Gastroesophageal sphincter (tissue), 4 donors: ENCODE data around the gene ARHGAP42. TPM values are rescaled to one million over a fixed set of nuclear protein-coding genes. Genes with fewer than 3 reads are reported as not detected.

ENCODE experiments used
- ATAC-seq: fragments of 150-250 bp; one replicate; pipeline ENCODE4 v1.9.1; 2016; ENCODE audit warnings: mild to moderate bottlenecking, moderate library complexity
- H3K27ac ChIP-seq, 4 donors: fragments of 200-600 bp; sonication (generic) in 3 of 4; 1 replicate in 3 of 4; 2 replicates in 1 of 4; pipeline ENCODE4 v1.5.1; 2016 to 2019
- H3K27me3 ChIP-seq: fragments of 200-600 bp; sonication (generic); one replicate; pipeline ENCODE4 v1.5.1; 2019
- H3K36me3 ChIP-seq, 2 donors: fragments of 200-600 bp; sonication (generic); one replicate each; pipeline ENCODE4 v1.5.1; 2019; ENCODE audit warnings: control low read depth in 1 of 2
- H3K4me1 ChIP-seq, 3 donors: fragments of 200-600 bp; sonication (generic); 1 replicate in 2 of 3; 2 replicates in 1 of 3; pipeline ENCODE4 v1.5.1; 2016 to 2019; ENCODE audit warnings: control low read depth in 2 of 3
- H3K4me3 ChIP-seq, 2 donors: fragments of 200-600 bp; sonication (generic); one replicate each; pipeline ENCODE4 v1.5.1; 2019; ENCODE audit warnings: mild to moderate bottlenecking in 1 of 2, moderate library complexity in 1 of 2
- H3K9me3 ChIP-seq, 3 donors: fragments of 200-600 bp; sonication (generic); one replicate each; pipeline ENCODE4 v1.5.1; 2017 to 2019; ENCODE audit warnings: control low read depth in 2 of 3
- CTCF ChIP-seq, 4 experiments: fragments of 200-600 bp in 2 of 4; fragments of 450-650 bp in 2 of 4; sonication (generic) in 1 of 4; IDR thresholded peaks; one replicate each; pipeline ENCODE4 v1.5.1; 2017 to 2019; ENCODE audit warnings: antibody characterized with exemption in 4 of 4, mild to moderate bottlenecking in 2 of 4, moderate library complexity in 2 of 4
- EP300 ChIP-seq: sonication (generic); formaldehyde crosslinking; IDR thresholded peaks from one replicate; pipeline ENCODE4 v1.6.1; 2017; ENCODE audit warnings: antibody characterized with exemption, mild to moderate bottlenecking
- POLR2A ChIP-seq, 2 donors: fragments of 450-650 bp; IDR thresholded peaks; one replicate each; pipeline ENCODE4 v1.6.1; 2017; ENCODE audit warnings: antibody characterized with exemption in 2 of 2, mild to moderate bottlenecking in 2 of 2, moderate library complexity in 1 of 2
- POLR2AphosphoS5 ChIP-seq: sonication (generic); formaldehyde crosslinking; IDR thresholded peaks from one replicate; pipeline ENCODE4 v1.6.1; 2017; ENCODE audit warnings: antibody characterized with exemption
- WGBS, 2 donors: methylation state at CpG; one replicate each; pipeline ENCODE4 v1.1.5; 2018; ENCODE audit warnings: low coverage in 1 of 2; 5-methylcytosine and 5-hydroxymethylcytosine counted together
- total RNA-seq, 4 donors: library from RNA; depleted of rRNA; stranded (reverse); fragments of >200 nt; gene quantifications; one replicate each; pipeline ENCODE4 v1.1.0, GENCODE V29; 2016

The ARHGAP42 gene
- total RNA-seq, 4 donors from 2014 or later: 6.3 to 29.1 (median 9.9) TPM

- peaks cover 0 to 48% (median 4%) of the 10 kb centered on the region in 3 donors for H3K4me1 ChIP-seq
- TF ChIP-seq POLR2A (IDR thresholded peaks at IDR 0.05) (no peak), POLR2AphosphoS5 (no peak), EP300 (no peak), CTCF (IDR thresholded peaks at IDR 0.05) (no peak)
- no peak overlapping the region for H3K4me3 ChIP-seq
- no peak for ATAC-seq
- no peak overlapping the region for H3K27ac ChIP-seq
- H3K36me3 ChIP-seq: no peaks in the 10 kb centered on the region
- no peaks in the 10 kb centered on the region for H3K27me3 ChIP-seq
- H3K9me3 ChIP-seq: no peaks in the 10 kb centered on the region
- WGBS, 2 donors: no CpG with 5 or more reads among the region's 1 CpG
These were observed 141.0 kb downstream of the ARHGAP42 start for GRCh38 chr11:100827934-100828661.

DNA sequence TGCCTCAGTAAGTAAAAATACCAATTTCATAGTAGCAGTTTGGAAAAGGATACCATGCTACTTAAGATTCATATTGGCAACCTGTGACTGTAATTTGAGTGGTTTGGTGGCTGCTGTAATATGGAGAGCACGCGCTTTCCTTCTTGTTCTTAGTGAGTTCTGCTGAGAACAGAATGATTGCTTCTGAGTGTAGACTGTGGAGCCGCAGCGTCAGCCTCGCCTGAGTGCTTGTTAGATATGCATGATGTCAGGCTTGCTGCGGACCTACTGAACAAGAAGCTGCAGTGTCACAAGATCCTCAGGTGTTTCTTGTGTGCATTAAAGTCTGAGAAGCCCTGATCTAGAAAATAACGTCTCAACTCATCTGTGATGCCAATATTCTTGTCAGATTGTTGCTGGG, 143.2 kb downstream of the ARHGAP42 start:
- no peak overlapping the region for H3K4me3 ChIP-seq
- H3K36me3 ChIP-seq: no peaks in the 10 kb centered on the region
- TF ChIP-seq CTCF (IDR thresholded peaks at IDR 0.05): no peak
- TF ChIP-seq POLR2AphosphoS5: no peak
- TF ChIP-seq POLR2A (IDR thresholded peaks at IDR 0.05): no peak
- TF ChIP-seq EP300: no peak
- no peaks in the 10 kb centered on the region for H3K9me3 ChIP-seq
- no peaks in the 10 kb centered on the region for H3K27me3 ChIP-seq
- ATAC-seq: no peak
- 80 to 91% methylated on average over 3 to 4 of the region's 7 CpGs for WGBS, 2 donors
- no peak overlapping the region for H3K27ac ChIP-seq
- peaks cover 0 to 34% (median 4%) of the 10 kb centered on the region in 3 donors for H3K4me1 ChIP-seq

GRCh38 chr11:100830978-100831732, 144.1 kb downstream of the ARHGAP42 start:
- 17 to 18% methylated on average over 6 of the region's 6 CpGs for whole genome bisulfite sequencing, 2 donors
- Histone ChIP-seq H3K27ac (peak overlapping the region in 2 of 4 donors; percentile 1 to 36), H3K9me3 (no peaks in the 10 kb centered on the region), H3K36me3 (no peaks in the 10 kb centered on the region), H3K4me3 (no peak overlapping the region), H3K27me3 (no peaks in the 10 kb centered on the region), H3K4me1 (peaks cover 0 to 34% (median 4%) of the 10 kb centered on the region in 3 donors)
- TF ChIP-seq EP300 (no peak), POLR2AphosphoS5 (peak; percentile 15), CTCF (IDR thresholded peaks at IDR 0.05) (no peak)
- peak; percentile 39 for ATAC-seq

- no peaks in the 10 kb centered on the region for H3K9me3 ChIP-seq
- WGBS, 2 donors: 66 to 77% methylated on average over 3 to 4 of the region's 5 CpGs
- no peak overlapping the region for H3K4me3 ChIP-seq
- H3K36me3 ChIP-seq: no peaks in the 10 kb centered on the region
- no peak for TF ChIP-seq POLR2AphosphoS5
- no peak for TF ChIP-seq EP300
- TF ChIP-seq POLR2A (IDR thresholded peaks at IDR 0.05): no peak
- no peak for TF ChIP-seq CTCF (IDR thresholded peaks at IDR 0.05)
- H3K4me1 ChIP-seq: peaks cover 0 to 34% (median 4%) of the 10 kb centered on the region in 3 donors
- ATAC-seq: peak; percentile 19
- peak overlapping the region in 1 of 4 donors; percentile 36 for H3K27ac ChIP-seq
- no peaks in the 10 kb centered on the region for H3K27me3 ChIP-seq
These were observed 144.9 kb downstream of the ARHGAP42 start for GRCh38 chr11:100831929-100832494.
